Fibroblast of mammary gland (primary cell): ENCODE results near the gene ACBD3.

Source experiments
- DNase-seq: peaks from one replicate; pipeline ENCODE4 v3.0.0-alpha.2; 2010; ENCODE audit warnings: low read depth
- H3K4me3 ChIP-seq: 2 replicates; pipeline ENCODE4 v1.5.1; 2011; ENCODE audit warnings: low read depth, mild to moderate bottlenecking, low read length, moderate library complexity; ENCODE audit not compliant: control insufficient read depth
- CTCF ChIP-seq: conservative IDR thresholded peaks from 2 replicates; pipeline ENCODE4 v1.5.1; 2011; ENCODE audit warnings: low read depth, low read length, inconsistent platforms; ENCODE audit not compliant: control insufficient read depth, insufficient read depth

The ACBD3 gene

GRCh38 chr1:226186124-226187018 is at the start of gene ACBD3:
Gene ACBD3 (minus strand): TSS chr1:226186741. CDS start chr1:226186675, 66 bp downstream.
- peak; percentile 77 for DNase-seq
- TF ChIP-seq CTCF, result no peak
- peak within 1 kb of the TSS; percentile 96 for H3K4me3 ChIP-seq

- no peak for DNase-seq
- no peak overlapping the region for H3K4me3 ChIP-seq
- TF ChIP-seq CTCF, result no peak
These were observed 47.3 kb upstream of the ACBD3 start for GRCh38 chr1:226233806-226234205.

- no peak overlapping the region for H3K4me3 ChIP-seq
- no peak for TF ChIP-seq CTCF
- no peak for DNase-seq
These were observed 46.8 kb upstream of the ACBD3 start for GRCh38 chr1:226233293-226233692.

- no peak for TF ChIP-seq CTCF
- DNase-seq, result no peak
- no peak overlapping the region for H3K4me3 ChIP-seq
These were observed 40.1 kb upstream of the ACBD3 start for GRCh38 chr1:226226601-226227000.

- no peak for DNase-seq
- peak overlapping the region; percentile 25 for H3K4me3 ChIP-seq
- no peak for TF ChIP-seq CTCF
These were observed 37.3 kb upstream of the ACBD3 start for GRCh38 chr1:226223786-226224244.

GRCh38 chr1:226223157-226223785 is 36.7 kb upstream of the ACBD3 start, which contains the start of gene MIXL1:
Gene MIXL1 (plus strand): TSS chr1:226223664. CDS start chr1:226223682, 18 bp downstream.
- no peak for DNase-seq
- H3K4me3 ChIP-seq, result peak within 1 kb of the TSS; percentile 26
- TF ChIP-seq CTCF, result no peak
